Spleen (tissue), 7 donors: ENCODE results near the gene AKT3.

Experiments
- CTCF ChIP-seq, 11 experiments: fragments of 200-600 bp in 7 of 11; fragments of 450-650 bp in 4 of 11; sonication (generic) in 4 of 11; IDR thresholded peaks in 8 of 11; conservative IDR thresholded peaks in 3 of 11; 1 replicate in 7 of 11; 2 replicates in 4 of 11; pipeline versions ENCODE4 v1.4.0 to v1.8.0; 2016 to 2021; ENCODE audit warnings: antibody characterized with exemption in 11 of 11, inconsistent platforms in 4 of 11, mild to moderate bottlenecking in 1 of 11
- POLR2A ChIP-seq, 3 donors: fragments of 450-650 bp; IDR thresholded peaks; one replicate each; pipeline ENCODE4 v1.5.1; 2017; ENCODE audit warnings: antibody characterized with exemption in 3 of 3, mild to moderate bottlenecking in 1 of 3
- donor health status: DM: no; HTN: no; CAD: no; lungs with moderate emphysema.
- donor health status: DM: no; HTN: no; CAD: no.
- donor health status: DM: no; HTN: no; CAD: no.

DNA sequence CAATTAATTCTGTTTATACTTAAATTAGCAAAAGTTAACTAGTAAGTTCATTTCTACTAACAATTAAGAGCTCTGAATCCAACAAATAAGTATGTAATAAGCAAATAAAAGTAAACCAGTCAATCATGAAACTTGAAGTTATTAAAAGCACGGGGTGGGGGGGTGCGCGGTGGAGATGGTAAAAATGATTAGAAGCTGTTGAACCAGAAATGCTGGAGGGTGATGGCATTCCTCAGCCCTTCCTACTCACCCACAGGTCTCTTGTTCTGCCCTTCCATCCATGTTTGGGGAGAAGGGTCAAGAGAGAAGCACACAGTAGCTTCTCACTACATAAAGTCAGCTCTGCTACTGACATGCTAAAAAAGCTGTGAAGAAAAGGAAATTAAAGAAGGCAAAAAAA is 63.5 kb downstream of the AKT3 start:
- TF ChIP-seq POLR2A (IDR thresholded peaks at IDR 0.05) (no peak), CTCF (IDR thresholded peaks at IDR 0.05 in 8 of 11, conservative IDR thresholded peaks at IDR 0.05 in 3 of 11) (no peak)
